Right lobe of liver (tissue), 6 donors: Measurements from ENCODE around the gene DYNC1I1. TPM values are rescaled to one million over a fixed set of nuclear protein-coding genes. Genes with fewer than 3 reads are reported as not detected.

Source experiments
- ATAC-seq, 4 donors: fragments of 200-7000 bp; cut with Tn5 transposase; one replicate each; pipeline ENCODE4 v1.9.1; 2020; ENCODE audit warnings: mild to moderate bottlenecking in 4 of 4, moderate library complexity in 4 of 4
- DNase-seq, 3 donors: peaks; one replicate each; pipeline ENCODE4 v3.0.0-alpha.2; 2020
- H3K27ac ChIP-seq, 3 donors: fragments of 200-600 bp; one replicate each; pipeline ENCODE4 v1.8.0; 2022
- H3K27me3 ChIP-seq, 2 donors: fragments of 200-600 bp; one replicate each; pipeline ENCODE4 v1.8.0; 2022
- H3K36me3 ChIP-seq, 4 donors: fragments of 200-600 bp; sonication (generic) in 1 of 4; one replicate each; pipeline versions ENCODE4 v1.5.1 to v1.8.0; 2017 to 2022; ENCODE audit warnings: control low read depth in 1 of 4
- H3K4me1 ChIP-seq, 4 donors: fragments of 200-600 bp; sonication (generic) in 1 of 4; one replicate each; pipeline versions ENCODE4 v1.5.1 to v1.8.0; 2017 to 2022; ENCODE audit warnings: control low read depth in 1 of 4
- H3K4me3 ChIP-seq, 3 donors: fragments of 200-600 bp; one replicate each; pipeline ENCODE4 v1.8.0; 2022
- H3K9me3 ChIP-seq, 4 donors: fragments of 200-600 bp; sonication (generic) in 1 of 4; one replicate each; pipeline versions ENCODE4 v1.5.1 to v1.8.0; 2017 to 2022; ENCODE audit warnings: control low read depth in 1 of 4
- CTCF ChIP-seq, 4 donors: fragments of 200-600 bp in 3 of 4; fragments of 450-650 bp in 1 of 4; IDR thresholded peaks; one replicate each; pipeline versions ENCODE4 v1.5.1 to v1.8.0; 2016 to 2022; ENCODE audit warnings: antibody characterized with exemption in 4 of 4, mild to moderate bottlenecking in 2 of 4
- POLR2A ChIP-seq: fragments of 450-650 bp; IDR thresholded peaks from one replicate; pipeline ENCODE4 v1.6.1; 2017; ENCODE audit warnings: antibody characterized with exemption, mild to moderate bottlenecking
- WGBS: methylation state at CpG from one replicate; pipeline ENCODE4 v1.1.6; 2018; ENCODE audit warnings: low coverage, low lambda C conversion rate; ENCODE audit not compliant: insufficient coverage; ENCODE audit errors: missing lambda C conversion rate; 5-methylcytosine and 5-hydroxymethylcytosine counted together
- intact Hi-C, 2 donors: fragments of 100-400 bp; cut with DNase I; formaldehyde crosslinking; loops; one replicate each; pipeline versions ENCODE4 v1.11.2 to v1.14.1; 2022
- total RNA-seq, 6 experiments: library from RNA; depleted of rRNA in 2 of 6; stranded (reverse); fragments of >200 nt in 2 of 6; fragmentation: NEBNext Ultra II Directional in 3 of 6; extraction: Animal tissue kit (Norgen Biotek cat#: 25700) in 3 of 6; gene quantifications; one replicate each; pipeline versions ENCODE4 v1.1.0 to v1.2.4, GENCODE V29; 2016 to 2023
- donor health status: DM: no; HTN: yes; CAD: no.
- donor health status: DM: no; HTN: no; CAD: no.
- donor health status: DM: no; HTN: no; CAD: no.
- donor health status: DM: no; HTN: yes; CAD: no.
- donor health status: DM: no; HTN: yes; CAD: no.

Gene DYNC1I1
- total RNA-seq, 6 experiments from 2014 or later, result 0.09 to 1.1 (median 0.62) TPM

GRCh38 chr7:95843286-95843685 lies 70.9 kb downstream of the DYNC1I1 start:
- intact Hi-C loops, result no loop called here
- H3K27me3 ChIP-seq, result no peaks in the 10 kb centered on the region
- no peaks in the 10 kb centered on the region for H3K4me1 ChIP-seq
- ATAC-seq (no peak), DNase-seq (no peak)
- TF ChIP-seq CTCF (IDR thresholded peaks at IDR 0.05) (no peak), POLR2A (no peak)
- H3K36me3 ChIP-seq, result no peaks in the 10 kb centered on the region
- 67% methylated on average over 1 of the region's 2 CpGs for WGBS
- H3K4me3 ChIP-seq, result no peak overlapping the region
- H3K9me3 ChIP-seq, result no peaks in the 10 kb centered on the region
- no peak overlapping the region for H3K27ac ChIP-seq

- DNase-seq, result no peak
- Histone ChIP-seq H3K27me3 (no peaks in the 10 kb centered on the region), H3K36me3 (no peaks in the 10 kb centered on the region), H3K27ac (no peak overlapping the region), H3K4me3 (no peak overlapping the region), H3K9me3 (no peaks in the 10 kb centered on the region), H3K4me1 (no peaks in the 10 kb centered on the region)
- no peak for TF ChIP-seq POLR2A
- TF ChIP-seq CTCF (IDR thresholded peaks at IDR 0.05), result no peak
- intact Hi-C loops, result no loop called here
- no peak for ATAC-seq
Observed at GRCh38 chr7:95845007-95845406, 72.7 kb downstream of the DYNC1I1 start.

GRCh38 chr7:95847061-95847460 lies 74.7 kb downstream of the DYNC1I1 start:
- Histone ChIP-seq H3K9me3 (no peaks in the 10 kb centered on the region), H3K4me1 (no peaks in the 10 kb centered on the region), H3K27me3 (no peaks in the 10 kb centered on the region), H3K4me3 (no peak overlapping the region), H3K36me3 (no peaks in the 10 kb centered on the region), H3K27ac (no peak overlapping the region)
- DNase-seq (no peak), ATAC-seq (no peak)
- intact Hi-C loops, result no loop called here
- WGBS, result 40% methylated on average over 4 of the region's 4 CpGs
- TF ChIP-seq POLR2A (no peak), CTCF (IDR thresholded peaks at IDR 0.05) (no peak)

- WGBS, result no CpG with 5 or more reads among the region's 1 CpG
- Histone ChIP-seq H3K4me1 (no peaks in the 10 kb centered on the region), H3K27me3 (no peaks in the 10 kb centered on the region), H3K27ac (no peak overlapping the region), H3K36me3 (no peaks in the 10 kb centered on the region), H3K9me3 (no peaks in the 10 kb centered on the region), H3K4me3 (no peak overlapping the region)
- intact Hi-C loops, result no loop called here
- ATAC-seq, result no peak
- DNase-seq, result no peak
- no peak for TF ChIP-seq CTCF (IDR thresholded peaks at IDR 0.05)
- TF ChIP-seq POLR2A, result no peak
Observed at GRCh38 chr7:95859429-95859828, 87.1 kb downstream of the DYNC1I1 start.

- Histone ChIP-seq H3K4me1 (no peaks in the 10 kb centered on the region), H3K9me3 (no peaks in the 10 kb centered on the region), H3K36me3 (no peaks in the 10 kb centered on the region), H3K27me3 (no peaks in the 10 kb centered on the region), H3K27ac (no peak overlapping the region), H3K4me3 (no peak overlapping the region)
- 45% methylated on average over 2 of the region's 2 CpGs for WGBS
- intact Hi-C loops, result loop anchor here in 1 of 2 donors (10.0 kb wide), 1 partner anchor 136 kb away; no protein-coding TSS in a partner anchor
- DNase-seq (no peak), ATAC-seq (no peak)
- TF ChIP-seq CTCF (IDR thresholded peaks at IDR 0.05), result no peak
- no peak for TF ChIP-seq POLR2A
Observed at GRCh38 chr7:95861041-95861440, 88.7 kb downstream of the DYNC1I1 start.
